GM18873 (cell line): ENCODE data around the gene ANKRD39.
"Not testable (repeated sequence)": the region's sequence is repeated elsewhere in the genome, so short reads cannot be mapped to it uniquely, and the experiment has no call there.

Experiments
- ATAC-seq: cut with Tn5 transposase; IDR thresholded peaks from one replicate; pipeline ENCODE4 v1.9.1; 2021; ENCODE audit warnings: mild to moderate bottlenecking, moderate library complexity, moderate number of reproducible peaks; ENCODE audit not compliant: unreplicated experiment, low FRiP score

The ANKRD39 gene

GRCh38 chr2:96815326-96816126, 42.3 kb downstream of the ANKRD39 start:
- peak; percentile 7 for ATAC-seq

GRCh38 chr2:96813656-96814055, 44.2 kb downstream of the ANKRD39 start:
- no peak for ATAC-seq

- ATAC-seq, result no peak
These were observed 45.9 kb downstream of the ANKRD39 start for GRCh38 chr2:96811917-96812316.

- ATAC-seq, result no peak
These were observed 47.0 kb downstream of the ANKRD39 start for GRCh38 chr2:96810783-96811192.

- no peak for ATAC-seq
These were observed 47.6 kb downstream of the ANKRD39 start for GRCh38 chr2:96809951-96810782.

- no peak for ATAC-seq
These were observed 48.5 kb downstream of the ANKRD39 start for GRCh38 chr2:96809216-96809882.

GRCh38 chr2:96808176-96808837, 49.5 kb downstream of the ANKRD39 start:
- ATAC-seq, result no peak

- ATAC-seq, result no peak
These were observed 50.7 kb downstream of the ANKRD39 start for GRCh38 chr2:96807127-96807471.

GRCh38 chr2:96806468-96807126, 51.2 kb downstream of the ANKRD39 start:
- ATAC-seq, result peak; percentile 56

GRCh38 chr2:96805946-96806345, 51.9 kb downstream of the ANKRD39 start:
- not testable (repeated sequence) for ATAC-seq

GRCh38 chr2:96804986-96805385, 52.8 kb downstream of the ANKRD39 start:
- no peak for ATAC-seq

GRCh38 chr2:96802721-96803120, 55.1 kb downstream of the ANKRD39 start:
- ATAC-seq, result no peak

- no peak for ATAC-seq
These were observed 55.8 kb downstream of the ANKRD39 start for GRCh38 chr2:96801786-96802595.

- ATAC-seq, result peak; percentile 71
These were observed 56.6 kb downstream of the ANKRD39 start for GRCh38 chr2:96801005-96801785.

GRCh38 chr2:96800061-96801004, 57.5 kb downstream of the ANKRD39 start:
- peak; percentile 23 for ATAC-seq

- no peak for ATAC-seq
These were observed 58.2 kb downstream of the ANKRD39 start for GRCh38 chr2:96799623-96799935.

GRCh38 chr2:96798733-96799622, 58.8 kb downstream of the ANKRD39 start:
- no peak for ATAC-seq
